ENCODE data around the gene MALT1. TPM values are rescaled to one million over a fixed set of nuclear protein-coding genes. Genes with fewer than 3 reads are reported as not detected.
"Not testable (repeated sequence)": the region's sequence is repeated elsewhere in the genome, so short reads cannot be mapped to it uniquely, and the experiment has no call there.

MALT1 gene
- total RNA-seq, 2 donors from 2014 or later, result 19.8 to 22.9 TPM

DNA sequence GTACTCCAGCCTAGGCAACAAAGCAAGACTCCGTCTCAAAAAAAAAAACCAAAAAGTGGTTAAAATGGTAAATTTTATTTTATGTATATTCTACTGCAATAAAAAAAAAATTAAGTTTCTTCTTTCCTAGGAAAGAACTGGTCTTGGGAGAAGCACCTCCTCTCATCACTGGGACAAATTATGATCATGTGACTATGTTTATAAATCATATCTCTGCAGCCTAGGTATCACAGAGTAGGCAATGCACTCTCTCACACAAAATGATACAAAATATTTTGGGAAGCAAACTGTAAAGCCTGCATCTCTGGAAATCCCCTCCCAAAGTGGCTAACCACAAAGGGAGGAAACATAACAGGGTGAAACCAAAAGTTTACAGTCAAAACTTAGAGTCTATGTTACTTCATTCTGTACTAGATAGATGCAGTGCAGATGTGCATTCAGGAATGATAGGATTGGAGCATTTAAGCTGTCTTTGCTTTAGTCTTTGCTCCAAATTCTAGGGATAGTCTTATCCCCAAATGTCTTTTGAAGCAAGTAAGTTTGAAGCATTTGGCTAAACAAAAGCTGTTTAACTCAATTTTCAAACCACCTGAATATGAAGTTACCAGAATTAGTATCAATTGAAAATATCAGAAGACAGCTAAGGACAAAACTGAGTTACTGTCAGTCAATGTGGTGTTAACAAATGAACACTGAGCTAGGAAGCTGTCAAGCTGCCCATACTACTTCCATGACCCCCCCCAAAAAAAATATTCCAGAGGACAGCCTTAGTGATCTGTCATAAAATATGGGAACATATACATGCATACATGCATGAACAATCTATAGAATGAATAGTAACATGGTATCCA, 21.1 kb upstream of the MALT1 start:
- intact Hi-C loops (cut with DNase I, micrococcal nuclease), result no loop called here
- ATAC-seq (no peak), DNase-seq (no peak)

- ATAC-seq; intact Hi-C loops (cut with DNase I, micrococcal nuclease); DNase-seq: not testable (repeated sequence)
These were observed 20.4 kb upstream of the MALT1 start for GRCh38 chr18:58650830-58651229.

DNA sequence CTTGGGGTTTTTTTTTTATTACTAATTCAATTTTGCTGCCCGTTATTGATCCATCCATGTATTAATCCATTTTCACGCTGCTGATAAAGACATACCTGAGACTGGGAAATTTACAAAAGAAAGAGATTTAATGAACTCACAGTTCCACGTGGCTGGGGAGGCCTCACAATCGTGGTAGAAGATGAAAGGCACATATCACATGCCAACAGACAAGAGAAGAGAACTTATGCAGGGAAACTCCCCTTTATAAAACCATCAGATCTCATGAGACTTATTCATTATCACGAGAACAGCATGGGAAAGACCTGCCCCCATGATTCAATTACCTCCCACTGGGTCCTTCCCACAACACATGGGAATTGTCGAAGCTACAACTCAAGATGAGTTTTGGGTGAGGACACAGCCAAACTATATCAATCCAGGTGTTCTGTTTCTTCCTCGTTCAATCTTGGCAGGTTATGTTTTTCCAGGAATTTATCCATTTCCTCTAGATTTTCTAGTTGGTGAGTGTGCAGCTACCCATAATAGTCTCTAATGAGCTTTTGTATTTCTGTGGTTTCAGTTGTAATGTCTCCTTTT, 18.0 kb upstream of the MALT1 start:
- DNase-seq; ATAC-seq; intact Hi-C loops (cut with DNase I, micrococcal nuclease): not testable (repeated sequence)

GRCh38 chr18:58653814-58654509, 17.3 kb upstream of the MALT1 start:
- no peak for DNase-seq
- ATAC-seq, result no peak
- intact Hi-C loops (cut with DNase I, micrococcal nuclease), result no loop called here

DNA sequence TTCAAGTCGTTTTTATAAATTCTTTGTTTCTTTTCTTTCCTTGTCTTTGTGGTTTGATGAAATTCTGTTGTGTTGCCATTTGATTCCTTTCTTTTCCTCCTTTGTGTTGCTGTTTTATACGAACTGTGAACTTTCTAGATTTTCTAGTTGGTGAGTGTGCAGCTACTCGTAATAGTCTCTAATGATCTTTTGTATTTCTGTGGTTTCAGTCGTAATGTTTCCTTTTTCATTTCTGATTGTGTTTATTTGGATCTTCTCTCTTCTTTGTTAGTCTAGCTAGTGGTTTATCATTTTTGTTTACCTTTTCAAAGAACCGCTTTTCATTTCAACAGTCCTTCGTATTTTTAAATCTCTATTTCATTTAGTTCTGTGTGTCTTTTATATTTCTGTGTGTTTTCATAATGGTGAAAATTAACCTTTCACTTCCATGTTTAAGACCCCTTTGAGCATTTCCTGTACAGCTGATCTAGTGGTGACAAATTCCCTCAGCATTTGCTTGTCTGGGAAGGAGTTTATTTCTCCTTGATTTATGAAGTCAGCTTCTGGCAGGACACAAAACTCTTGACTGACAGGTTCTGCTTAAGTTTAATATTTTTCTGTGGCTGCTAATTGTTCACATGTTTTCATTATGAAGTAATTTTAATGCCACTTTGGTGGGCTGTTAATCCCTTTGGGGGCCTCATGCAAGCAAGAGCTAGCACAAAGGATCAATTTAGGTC, 16.2 kb upstream of the MALT1 start:
- ATAC-seq (no peak), DNase-seq (no peak)
- intact Hi-C loops (cut with DNase I, micrococcal nuclease), result no loop called here

DNA sequence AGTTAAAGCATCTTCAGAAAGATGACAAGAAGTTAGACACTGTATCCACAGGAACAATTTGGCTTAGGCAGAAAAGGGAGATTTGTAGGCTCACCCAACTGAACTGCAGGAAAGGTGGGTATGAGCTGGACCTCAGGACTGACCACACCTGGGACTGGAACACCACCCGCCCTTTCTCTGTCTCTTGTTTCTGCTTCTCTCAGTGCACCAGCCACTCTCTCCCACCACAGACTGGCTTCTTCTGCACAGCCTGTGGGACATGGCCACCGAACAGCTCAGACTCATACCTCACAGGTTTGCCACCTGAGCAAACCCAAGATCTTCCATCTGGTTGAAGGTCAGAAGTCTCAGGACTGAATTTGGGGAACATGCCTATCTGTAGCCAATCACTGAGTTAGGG, 14.2 kb upstream of the MALT1 start:
- intact Hi-C loops (cut with DNase I, micrococcal nuclease), result no loop called here
- ATAC-seq, result no peak
- DNase-seq, result no peak

DNA sequence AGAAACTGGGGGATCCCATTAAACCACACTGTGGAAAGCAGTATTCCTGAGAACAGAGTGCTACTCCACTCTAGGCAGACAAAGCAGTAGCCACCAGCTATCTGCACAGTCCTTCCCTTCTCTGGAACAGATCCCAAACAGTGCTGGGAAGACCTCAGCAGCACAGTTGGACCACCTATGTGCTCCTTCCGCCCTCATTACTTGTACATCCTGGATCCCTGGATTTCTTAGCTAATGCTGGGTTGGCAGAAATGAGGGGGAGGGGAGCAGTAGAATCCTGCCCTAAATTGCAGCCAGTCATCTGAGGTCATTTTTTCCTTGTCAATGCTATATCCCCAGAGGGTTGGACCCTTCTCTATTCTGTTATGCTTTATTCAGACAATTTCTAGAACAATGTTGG, 13.8 kb upstream of the MALT1 start:
- no peak for DNase-seq
- ATAC-seq, result no peak
- intact Hi-C loops (cut with DNase I, micrococcal nuclease), result no loop called here

- intact Hi-C loops (cut with DNase I, micrococcal nuclease), result no loop called here
- ATAC-seq, result no peak
These were observed 11.6 kb upstream of the MALT1 start for GRCh38 chr18:58659691-58660090.

DNA sequence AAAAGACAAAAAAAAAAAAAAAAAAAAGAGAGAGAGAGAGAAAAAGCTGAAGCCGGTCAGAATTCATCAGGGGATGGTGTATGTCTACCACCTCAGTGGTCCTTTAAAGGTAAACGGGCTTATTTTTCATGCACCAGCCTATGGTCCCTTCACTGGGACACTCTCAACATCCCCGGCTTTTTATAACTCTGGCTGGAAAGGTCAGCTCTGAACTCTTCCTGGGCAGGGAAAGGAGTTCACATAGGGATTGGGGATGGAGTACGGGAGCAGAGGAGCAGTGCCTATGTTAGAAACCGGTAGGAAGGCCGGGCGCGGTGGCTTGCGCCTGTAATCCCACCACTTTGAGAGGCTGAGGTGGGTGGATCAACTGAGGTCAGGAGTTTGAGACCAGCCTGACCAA, 10.3 kb upstream of the MALT1 start:
- DNase-seq (no peak), ATAC-seq (no peak)
- intact Hi-C loops (cut with DNase I, micrococcal nuclease), result no loop called here

More at GRCh38 chr18:58659691-58660090, 11.6 kb upstream of the MALT1 start:
- no peak for DNase-seq

GRCh38 chr18:58661423-58661822, 9.8 kb upstream of the MALT1 start:
- intact Hi-C loops (cut with DNase I, micrococcal nuclease), result no loop called here
- peak; percentile 34 for ATAC-seq
- no peak for DNase-seq

GRCh38 chr18:58662118-58662517, 9.1 kb upstream of the MALT1 start:
- DNase-seq (no peak), ATAC-seq (no peak)
- intact Hi-C loops (cut with DNase I, micrococcal nuclease), result no loop called here

- no peak for ATAC-seq
- DNase-seq, result no peak
- intact Hi-C loops (cut with DNase I, micrococcal nuclease), result no loop called here
These were observed 5.1 kb upstream of the MALT1 start for GRCh38 chr18:58666176-58666575.

GRCh38 chr18:58668211-58668610, 3.1 kb upstream of the MALT1 start:
- intact Hi-C loops (cut with DNase I, micrococcal nuclease), result no loop called here
- no peak for DNase-seq
- ATAC-seq, result no peak

GRCh38 chr18:58668897-58669296, 2.4 kb upstream of the MALT1 start:
- no peak for DNase-seq
- intact Hi-C loops (cut with DNase I, micrococcal nuclease), result no loop called here
- ATAC-seq, result no peak

GRCh38 chr18:58669731-58670378, 1.4 kb upstream of the MALT1 start:
- intact Hi-C loops (cut with DNase I, micrococcal nuclease), result no loop called here
- DNase-seq (no peak), ATAC-seq (peak; percentile 21)

GRCh38 chr18:58670404-58671110, 708 bp upstream of the MALT1 start:
- DNase-seq, result peak in 1 of 2 donors; percentile 23
- ATAC-seq, result no peak
- intact Hi-C loops (cut with DNase I, micrococcal nuclease), result no loop called here

DNA sequence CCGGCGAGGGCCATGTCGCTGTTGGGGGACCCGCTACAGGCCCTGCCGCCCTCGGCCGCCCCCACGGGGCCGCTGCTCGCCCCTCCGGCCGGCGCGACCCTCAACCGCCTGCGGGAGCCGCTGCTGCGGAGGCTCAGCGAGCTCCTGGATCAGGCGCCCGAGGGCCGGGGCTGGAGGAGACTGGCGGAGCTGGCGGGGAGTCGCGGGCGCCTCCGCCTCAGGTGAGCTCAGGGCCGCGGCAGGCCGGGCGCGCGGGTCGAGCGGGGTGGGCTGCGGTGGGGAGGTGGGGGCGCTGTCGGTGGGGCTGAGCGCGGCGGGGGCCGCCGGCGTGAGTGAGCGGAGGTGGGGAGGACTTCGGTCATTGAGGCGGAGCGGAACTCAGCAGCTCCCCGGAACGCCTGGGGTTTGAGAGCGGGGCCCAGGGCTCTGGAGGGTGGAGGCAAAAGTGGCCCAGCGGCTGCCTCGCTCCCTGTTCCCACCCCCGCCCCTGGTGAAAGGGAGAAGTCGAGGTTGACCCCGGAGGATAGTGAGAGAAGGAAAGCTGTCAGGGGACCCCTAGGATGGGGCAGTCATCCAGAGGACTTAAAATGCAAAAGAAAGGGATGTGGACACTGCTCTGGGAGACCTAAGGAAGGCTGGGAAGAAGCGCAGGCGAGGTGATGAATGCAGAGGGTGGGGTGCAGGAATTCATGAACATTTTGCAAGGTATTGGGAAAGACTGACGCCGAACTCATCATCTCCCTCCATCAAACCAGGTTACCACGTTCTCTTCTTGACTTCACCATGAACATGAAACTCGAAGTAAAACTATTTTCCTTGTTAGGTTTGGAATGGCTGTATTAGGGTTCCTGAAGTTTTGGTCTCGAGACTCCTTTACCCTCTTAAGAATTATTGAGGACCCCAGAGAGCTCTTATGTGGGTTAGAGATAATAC, 633 bp downstream of the MALT1 start:
- intact Hi-C loops (cut with DNase I, micrococcal nuclease), result no loop called here
- ATAC-seq (peak; percentile 50), DNase-seq (peak; percentile 50 to 70)

Data from left colon (tissue), 2 donors.